ENCODE measurements around the gene TANC2. TPM values are rescaled to one million over a fixed set of nuclear protein-coding genes. Genes with fewer than 3 reads are reported as not detected.

The TANC2 gene
- total and polyA plus RNA-seq, 2 of the 8 experiments (the other 6 are each of a cell fraction or from before 2014, with no cell fraction given), result 5.7 to 21.9 TPM

GRCh38 chr17:62935098-62935497 lies 30.9 kb upstream of the TANC2 start:
- FAIRE-seq, result no peak
- TF ChIP-seq BCL11A (IDR thresholded peaks at IDR 0.05; ENCODE audit: low read depth in 2 of 2, low read length in 2 of 2) (no peak), BACH1 (IDR thresholded peaks at IDR 0.05; ENCODE audit: low read length) (no peak), BRCA1 (IDR thresholded peaks at IDR 0.05; ENCODE audit: low read depth, low read length) (no peak), CBX8 (IDR thresholded peaks at IDR 0.05; ENCODE audit: borderline replicate concordance, low read depth, low read length) (no peak), SP4 (IDR thresholded peaks at IDR 0.05; ENCODE audit: low read length) (no peak), TAF1 (IDR thresholded peaks at IDR 0.05; ENCODE audit: low read depth, low read length) (no peak), POU5F1 (IDR thresholded peaks at IDR 0.05; ENCODE audit: low read depth, low read length) (no peak), HDAC2 (IDR thresholded peaks at IDR 0.05; ENCODE audit: borderline replicate concordance in 1 of 2, low read depth in 2 of 2, low read length in 2 of 2) (no peak), GABPA (IDR thresholded peaks at IDR 0.05; ENCODE audit: borderline replicate concordance, insufficient read depth, low read length) (no peak)
- TF ChIP-seq, protein P1, sequence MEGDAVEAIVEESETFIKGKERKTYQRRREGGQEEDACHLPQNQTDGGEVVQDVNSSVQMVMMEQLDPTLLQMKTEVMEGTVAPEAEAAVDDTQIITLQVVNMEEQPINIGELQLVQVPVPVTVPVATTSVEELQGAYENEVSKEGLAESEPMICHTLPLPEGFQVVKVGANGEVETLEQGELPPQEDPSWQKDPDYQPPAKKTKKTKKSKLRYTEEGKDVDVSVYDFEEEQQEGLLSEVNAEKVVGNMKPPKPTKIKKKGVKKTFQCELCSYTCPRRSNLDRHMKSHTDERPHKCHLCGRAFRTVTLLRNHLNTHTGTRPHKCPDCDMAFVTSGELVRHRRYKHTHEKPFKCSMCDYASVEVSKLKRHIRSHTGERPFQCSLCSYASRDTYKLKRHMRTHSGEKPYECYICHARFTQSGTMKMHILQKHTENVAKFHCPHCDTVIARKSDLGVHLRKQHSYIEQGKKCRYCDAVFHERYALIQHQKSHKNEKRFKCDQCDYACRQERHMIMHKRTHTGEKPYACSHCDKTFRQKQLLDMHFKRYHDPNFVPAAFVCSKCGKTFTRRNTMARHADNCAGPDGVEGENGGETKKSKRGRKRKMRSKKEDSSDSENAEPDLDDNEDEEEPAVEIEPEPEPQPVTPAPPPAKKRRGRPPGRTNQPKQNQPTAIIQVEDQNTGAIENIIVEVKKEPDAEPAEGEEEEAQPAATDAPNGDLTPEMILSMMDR (IDR thresholded peaks at IDR 0.05; ENCODE audit: control extremely low read depth in 1 of 3, insufficient read depth in 1 of 3, low read depth in 1 of 3, low read length in 3 of 3), result no peak
- TF ChIP-seq, protein P2, sequence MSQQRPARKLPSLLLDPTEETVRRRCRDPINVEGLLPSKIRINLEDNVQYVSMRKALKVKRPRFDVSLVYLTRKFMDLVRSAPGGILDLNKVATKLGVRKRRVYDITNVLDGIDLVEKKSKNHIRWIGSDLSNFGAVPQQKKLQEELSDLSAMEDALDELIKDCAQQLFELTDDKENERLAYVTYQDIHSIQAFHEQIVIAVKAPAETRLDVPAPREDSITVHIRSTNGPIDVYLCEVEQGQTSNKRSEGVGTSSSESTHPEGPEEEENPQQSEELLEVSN (IDR thresholded peaks at IDR 0.05), result no peak

More at GRCh38 chr17:62935098-62935497, 30.9 kb upstream of the TANC2 start:
- no peak overlapping the region for H2BK120ac ChIP-seq (replicated peaks; ENCODE audit: low read depth, low read length)
- no peak overlapping the region for H2AK5ac ChIP-seq (ENCODE audit: low read depth, low read length)
- H3K23me2 ChIP-seq (ENCODE audit: low read depth, low read length), result no peaks in the 10 kb centered on the region
- H3K9ac ChIP-seq (replicated peaks in 1 of 4; ENCODE audit: extremely low read depth in 1 of 4, low read depth in 3 of 4, low read length in 3 of 4), result no peak overlapping the region
- DNase-seq (ENCODE audit: low read depth in 1 of 2, low spot score in 2 of 2), result no peak
- H3K23ac ChIP-seq (ENCODE audit: insufficient read length), result no peak overlapping the region
- H3K27me3 ChIP-seq (replicated peaks in 1 of 4; ENCODE audit: control insufficient read depth in 3 of 4, extremely low read depth in 1 of 4, insufficient read depth in 3 of 4, low read length in 3 of 4), result no peaks in the 10 kb centered on the region
- H3K79me2 ChIP-seq (ENCODE audit: control insufficient read depth in 1 of 2, insufficient read depth in 2 of 2, low read length in 2 of 2), result no peaks in the 10 kb centered on the region
- POLR2A ChIA-PET (ENCODE audit: partially characterized antibody), result no interaction called here
- H2AFZ ChIP-seq (ENCODE audit: low read length), result no peak overlapping the region
- no peak overlapping the region for H3K56ac ChIP-seq (replicated peaks; ENCODE audit: insufficient read length, low read depth, low read length)
- CTCF ChIA-PET (ENCODE audit: partially characterized antibody), result interaction anchor here (1.0 to 1.9 kb wide), 3 partner anchors 14 to 66 kb away, joined by 3 to 5 read pairs (median 4); partner anchors contain the start of gene TANC2
- no peak overlapping the region for H4K91ac ChIP-seq (replicated peaks; ENCODE audit: insufficient read length, low read length)
- H3K4me3 ChIP-seq (ENCODE audit: extremely low read depth in 1 of 4, insufficient read depth in 2 of 4, low read depth in 3 of 4, low read length in 4 of 4), result no peak overlapping the region
- H4K5ac ChIP-seq (ENCODE audit: insufficient read length, low read depth, low read length), result no peak overlapping the region
- no peak overlapping the region for H3K14ac ChIP-seq (ENCODE audit: insufficient read length)
- no peak overlapping the region for H2BK20ac ChIP-seq (ENCODE audit: low read length)
- no peaks in the 10 kb centered on the region for H3K79me1 ChIP-seq (ENCODE audit: low read depth, low read length)
- H2BK15ac ChIP-seq (ENCODE audit: low read length), result no peak overlapping the region
- H2BK12ac ChIP-seq (ENCODE audit: low read depth, low read length), result no peak overlapping the region
- no peaks in the 10 kb centered on the region for H4K20me1 ChIP-seq (replicated peaks in 1 of 2; ENCODE audit: control insufficient read depth in 1 of 2, insufficient read depth in 2 of 2, low read length in 2 of 2)
- peaks cover 0 to 3% (median 0%) of the 10 kb centered on the region in 4 experiments; a peak in 1 of 7 replicates for H3K4me1 ChIP-seq (replicated peaks in 1 of 4; ENCODE audit: control insufficient read depth in 3 of 4, insufficient read depth in 4 of 4, low read length in 3 of 4)
- no peaks in the 10 kb centered on the region for H3K36me3 ChIP-seq (ENCODE audit: control insufficient read depth in 2 of 4, insufficient read depth in 4 of 4, low read length in 3 of 4)
- no peak overlapping the region for H3K27ac ChIP-seq (ENCODE audit: low read depth, low read length)
- H3K9me3 ChIP-seq (ENCODE audit: insufficient read depth in 2 of 2, low read depth in 1 of 2, low read length in 1 of 2), result no peaks in the 10 kb centered on the region
- H4K8ac ChIP-seq (ENCODE audit: extremely low read depth, insufficient read depth, low read length), result no peak overlapping the region
- H3K4me2 ChIP-seq (ENCODE audit: insufficient read depth in 1 of 2, low read depth in 2 of 2, low read length in 2 of 2), result no peak overlapping the region
- H3K4ac ChIP-seq (replicated peaks; ENCODE audit: insufficient read length, low read depth, low read length), result no peak overlapping the region
- WGBS, 2 experiments (ENCODE audit: extremely low coverage in 1 of 2, insufficient coverage in 1 of 2, insufficient read length in 1 of 2, insufficient replicate concordance in 2 of 2, low coverage in 1 of 2, low lambda C conversion rate in 2 of 2, missing lambda C conversion rate in 1 of 2), result 89% methylated on average over 1 of the region's 1 CpG; no CpG with 5 or more reads in 1 of the 2 experiments
- no peak overlapping the region for H3K18ac ChIP-seq (ENCODE audit: extremely low read depth, low read length)
- no peak overlapping the region for H2BK5ac ChIP-seq (ENCODE audit: low read depth, low read length)

Data from H1 (cell line).